HCT116 (cell line): ENCODE data around the gene FBRS.

Experiments used
- CEBPB ChIP-seq: IDR thresholded peaks from 2 replicates; pipeline ENCODE4 v1.6.1; 2012; ENCODE audit warnings: low read depth
- CTCF ChIP-seq, 3 experiments: fragments of 200-600 bp in 1 of 3; sonication (generic) in 1 of 3; IDR thresholded peaks in 2 of 3; conservative IDR thresholded peaks in 1 of 3; 2 replicates each; pipeline ENCODE4 v1.5.1; 2012 to 2017; ENCODE audit warnings: low read depth in 2 of 3, low read length in 2 of 3, antibody characterized with exemption in 1 of 3, borderline replicate concordance in 1 of 3, control low read depth in 1 of 3, mild to moderate bottlenecking in 1 of 3, mixed read lengths in 1 of 3, mixed run types in 1 of 3, moderate library complexity in 1 of 3; ENCODE audit not compliant: insufficient read depth in 1 of 3
- EZH2 ChIP-seq: fragments of 200-600 bp; sonication (generic); IDR thresholded peaks from 2 replicates; pipeline ENCODE4 v1.6.1; 2017; ENCODE audit warnings: antibody characterized with exemption, mixed run types
- FOSL1 ChIP-seq: IDR thresholded peaks from 2 replicates; pipeline ENCODE4 v1.6.1; 2012; ENCODE audit warnings: low read depth
- JUND ChIP-seq: IDR thresholded peaks from 2 replicates; pipeline ENCODE4 v1.6.1; 2012
- POLR2A ChIP-seq: IDR thresholded peaks from 2 replicates; pipeline ENCODE4 v1.7.0; 2011; ENCODE audit warnings: borderline replicate concordance; ENCODE audit not compliant: insufficient read depth, insufficient read length; ENCODE audit errors: extremely low read depth
- POLR2AphosphoS5 ChIP-seq: IDR thresholded peaks from 2 replicates; pipeline ENCODE4 v1.6.1; 2011; ENCODE audit warnings: mild to moderate bottlenecking, low read depth, low read length, moderate library complexity
- RAD21 ChIP-seq: IDR thresholded peaks from 2 replicates; pipeline ENCODE4 v1.6.1; 2012; ENCODE audit warnings: low read depth, mild to moderate bottlenecking
- SIN3A ChIP-seq: IDR thresholded peaks from 2 replicates; pipeline ENCODE4 v1.6.1; 2012; ENCODE audit warnings: low read depth
- SP1 ChIP-seq: IDR thresholded peaks from 2 replicates; pipeline ENCODE4 v1.6.1; 2012; ENCODE audit warnings: low read depth
- YY1 ChIP-seq: IDR thresholded peaks from 2 replicates; pipeline ENCODE4 v1.6.1; 2011; ENCODE audit warnings: low read length, low read depth, moderate library complexity, mild to moderate bottlenecking; ENCODE audit not compliant: insufficient replicate concordance; ENCODE audit errors: extremely low read depth
- ZBTB33 ChIP-seq: IDR thresholded peaks from 2 replicates; pipeline ENCODE4 v1.6.1; 2011; ENCODE audit warnings: mild to moderate bottlenecking, low read length, moderate library complexity; ENCODE audit not compliant: insufficient replicate concordance; ENCODE audit errors: extremely low read depth
- ZNF274 ChIP-seq: fragments of 200-500 bp; sonication (Bioruptor generic); IDR thresholded peaks from 2 replicates; pipeline ENCODE4 v1.6.1; 2014; ENCODE audit warnings: mild to moderate bottlenecking, low read depth, low read length, inconsistent platforms
- TF ChIP-seq, protein P1 (sequence below): IDR thresholded peaks from 2 replicates; pipeline ENCODE4 v1.6.1; 2012; ENCODE audit warnings: low read depth

DNA sequence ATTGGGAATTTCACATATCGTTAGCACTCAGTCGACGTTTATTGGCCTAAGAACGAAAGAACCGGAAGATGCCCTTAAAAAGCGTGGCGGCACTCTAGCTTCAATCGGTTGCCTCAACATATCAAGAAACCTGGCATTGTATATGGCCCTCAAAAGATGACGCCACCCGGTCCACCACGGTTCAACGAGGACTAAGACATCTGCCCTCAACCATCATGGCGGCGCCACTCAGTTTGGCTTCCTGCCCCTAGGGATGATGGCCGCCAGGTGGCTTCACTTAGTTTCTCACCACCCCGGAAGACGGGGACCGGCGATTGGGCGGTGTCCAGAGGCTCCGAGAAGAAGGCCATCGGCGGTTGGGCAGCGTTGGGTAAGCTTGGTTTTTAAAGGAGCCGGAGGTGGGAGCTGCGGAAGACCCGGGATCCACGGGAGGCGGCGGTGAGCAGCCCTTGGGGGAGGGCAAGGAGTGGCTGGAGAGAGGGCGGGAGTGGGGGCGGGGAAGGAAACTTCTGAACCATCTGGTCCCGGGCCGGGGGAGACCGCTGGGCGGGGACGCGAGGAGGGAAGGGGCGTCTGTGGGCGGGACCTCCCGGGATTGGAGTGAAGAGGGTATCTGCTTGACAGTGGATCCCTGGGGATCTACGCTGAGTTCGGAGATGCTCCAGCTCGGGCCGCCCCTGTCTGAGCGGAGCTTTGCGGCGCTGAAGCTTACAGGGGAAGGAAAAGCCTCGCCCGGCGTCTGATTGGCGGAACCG is 7.7 kb upstream of the FBRS start, which contains the start of gene PRR14:
- TF ChIP-seq CTCF (IDR thresholded peaks at IDR 0.05 in 2 of 3, conservative IDR thresholded peaks at IDR 0.05 in 1 of 3; ENCODE audit: borderline replicate concordance in 1 of 3, insufficient read depth in 1 of 3, low read depth in 2 of 3, low read length in 2 of 3): no peak
- no peak for TF ChIP-seq RAD21
- TF ChIP-seq EZH2: no peak
- TF ChIP-seq SIN3A: no peak
- TF ChIP-seq YY1: peak; percentile 100
- no peak for TF ChIP-seq SP1
- TF ChIP-seq, protein P1, sequence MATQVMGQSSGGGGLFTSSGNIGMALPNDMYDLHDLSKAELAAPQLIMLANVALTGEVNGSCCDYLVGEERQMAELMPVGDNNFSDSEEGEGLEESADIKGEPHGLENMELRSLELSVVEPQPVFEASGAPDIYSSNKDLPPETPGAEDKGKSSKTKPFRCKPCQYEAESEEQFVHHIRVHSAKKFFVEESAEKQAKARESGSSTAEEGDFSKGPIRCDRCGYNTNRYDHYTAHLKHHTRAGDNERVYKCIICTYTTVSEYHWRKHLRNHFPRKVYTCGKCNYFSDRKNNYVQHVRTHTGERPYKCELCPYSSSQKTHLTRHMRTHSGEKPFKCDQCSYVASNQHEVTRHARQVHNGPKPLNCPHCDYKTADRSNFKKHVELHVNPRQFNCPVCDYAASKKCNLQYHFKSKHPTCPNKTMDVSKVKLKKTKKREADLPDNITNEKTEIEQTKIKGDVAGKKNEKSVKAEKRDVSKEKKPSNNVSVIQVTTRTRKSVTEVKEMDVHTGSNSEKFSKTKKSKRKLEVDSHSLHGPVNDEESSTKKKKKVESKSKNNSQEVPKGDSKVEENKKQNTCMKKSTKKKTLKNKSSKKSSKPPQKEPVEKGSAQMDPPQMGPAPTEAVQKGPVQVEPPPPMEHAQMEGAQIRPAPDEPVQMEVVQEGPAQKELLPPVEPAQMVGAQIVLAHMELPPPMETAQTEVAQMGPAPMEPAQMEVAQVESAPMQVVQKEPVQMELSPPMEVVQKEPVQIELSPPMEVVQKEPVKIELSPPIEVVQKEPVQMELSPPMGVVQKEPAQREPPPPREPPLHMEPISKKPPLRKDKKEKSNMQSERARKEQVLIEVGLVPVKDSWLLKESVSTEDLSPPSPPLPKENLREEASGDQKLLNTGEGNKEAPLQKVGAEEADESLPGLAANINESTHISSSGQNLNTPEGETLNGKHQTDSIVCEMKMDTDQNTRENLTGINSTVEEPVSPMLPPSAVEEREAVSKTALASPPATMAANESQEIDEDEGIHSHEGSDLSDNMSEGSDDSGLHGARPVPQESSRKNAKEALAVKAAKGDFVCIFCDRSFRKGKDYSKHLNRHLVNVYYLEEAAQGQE: no peak
- TF ChIP-seq JUND: no peak
- TF ChIP-seq ZNF274: no peak
- peak; percentile 52; the same call in 1 of the 2 replicates for TF ChIP-seq POLR2AphosphoS5
- no peak for TF ChIP-seq POLR2A
- TF ChIP-seq ZBTB33: no peak
- no peak for TF ChIP-seq FOSL1
- no peak for TF ChIP-seq CEBPB
